T-helper 2 cell treated with Interferon-gamma antibody and Interleukin-4, amounts not matched to agents 100 ng/mL and 5 ng/mL, for 36 hours (primary cell): ENCODE data around the gene SVOP. TPM values are rescaled to one million over a fixed set of nuclear protein-coding genes. Genes with fewer than 3 reads are reported as not detected.
"Not testable (repeated sequence)": the region's sequence is repeated elsewhere in the genome, so short reads cannot be mapped to it uniquely, and the experiment has no call there.

ENCODE experiments used
- intact Hi-C: fragments of 100-400 bp; cut with micrococcal nuclease; formaldehyde crosslinking; loops from one replicate; pipeline ENCODE4 v1.15.1; 2023
- total RNA-seq: library from RNA; stranded (reverse); gene quantifications from 2 replicates; pipeline ENCODE4 v1.2.3, GENCODE V29; 2022

SVOP gene, protein sequence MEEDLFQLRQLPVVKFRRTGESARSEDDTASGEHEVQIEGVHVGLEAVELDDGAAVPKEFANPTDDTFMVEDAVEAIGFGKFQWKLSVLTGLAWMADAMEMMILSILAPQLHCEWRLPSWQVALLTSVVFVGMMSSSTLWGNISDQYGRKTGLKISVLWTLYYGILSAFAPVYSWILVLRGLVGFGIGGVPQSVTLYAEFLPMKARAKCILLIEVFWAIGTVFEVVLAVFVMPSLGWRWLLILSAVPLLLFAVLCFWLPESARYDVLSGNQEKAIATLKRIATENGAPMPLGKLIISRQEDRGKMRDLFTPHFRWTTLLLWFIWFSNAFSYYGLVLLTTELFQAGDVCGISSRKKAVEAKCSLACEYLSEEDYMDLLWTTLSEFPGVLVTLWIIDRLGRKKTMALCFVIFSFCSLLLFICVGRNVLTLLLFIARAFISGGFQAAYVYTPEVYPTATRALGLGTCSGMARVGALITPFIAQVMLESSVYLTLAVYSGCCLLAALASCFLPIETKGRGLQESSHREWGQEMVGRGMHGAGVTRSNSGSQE
- total RNA-seq: not detected in 2 replicates

DNA sequence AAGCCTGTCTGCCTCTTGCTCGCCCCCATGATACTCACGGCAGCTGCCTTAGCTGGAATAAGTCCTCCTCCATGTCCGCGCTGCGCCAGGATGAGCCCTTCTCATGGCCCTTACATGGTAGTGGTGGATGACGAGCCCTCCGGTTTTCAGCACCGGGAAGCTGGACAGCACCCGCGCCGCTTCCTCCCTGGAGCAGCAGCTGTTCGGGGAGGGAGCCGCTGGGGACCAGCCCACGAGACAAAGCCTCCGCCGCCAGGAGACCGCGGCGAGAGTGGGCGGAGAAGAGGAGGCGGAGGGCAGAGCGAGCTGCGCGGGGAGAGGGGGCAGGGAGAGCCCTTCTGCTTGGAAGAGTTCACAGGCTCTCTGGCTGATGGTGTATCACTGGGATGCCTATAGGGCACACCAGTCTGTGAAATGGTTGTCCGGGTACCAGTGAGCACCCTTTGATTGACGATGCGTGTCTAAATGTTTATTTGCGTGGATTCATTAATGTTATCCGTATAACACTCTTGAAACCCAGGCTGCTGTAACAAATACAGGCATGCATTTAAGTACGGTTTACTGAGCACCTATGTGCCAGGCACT is at the start of gene SVOP:
TSS of gene SVOP (minus strand) at position 273 of the 585 bp plus-strand sequence. CDS start at position 73, 200 bp downstream.
- intact Hi-C loops: no loop called here

DNA sequence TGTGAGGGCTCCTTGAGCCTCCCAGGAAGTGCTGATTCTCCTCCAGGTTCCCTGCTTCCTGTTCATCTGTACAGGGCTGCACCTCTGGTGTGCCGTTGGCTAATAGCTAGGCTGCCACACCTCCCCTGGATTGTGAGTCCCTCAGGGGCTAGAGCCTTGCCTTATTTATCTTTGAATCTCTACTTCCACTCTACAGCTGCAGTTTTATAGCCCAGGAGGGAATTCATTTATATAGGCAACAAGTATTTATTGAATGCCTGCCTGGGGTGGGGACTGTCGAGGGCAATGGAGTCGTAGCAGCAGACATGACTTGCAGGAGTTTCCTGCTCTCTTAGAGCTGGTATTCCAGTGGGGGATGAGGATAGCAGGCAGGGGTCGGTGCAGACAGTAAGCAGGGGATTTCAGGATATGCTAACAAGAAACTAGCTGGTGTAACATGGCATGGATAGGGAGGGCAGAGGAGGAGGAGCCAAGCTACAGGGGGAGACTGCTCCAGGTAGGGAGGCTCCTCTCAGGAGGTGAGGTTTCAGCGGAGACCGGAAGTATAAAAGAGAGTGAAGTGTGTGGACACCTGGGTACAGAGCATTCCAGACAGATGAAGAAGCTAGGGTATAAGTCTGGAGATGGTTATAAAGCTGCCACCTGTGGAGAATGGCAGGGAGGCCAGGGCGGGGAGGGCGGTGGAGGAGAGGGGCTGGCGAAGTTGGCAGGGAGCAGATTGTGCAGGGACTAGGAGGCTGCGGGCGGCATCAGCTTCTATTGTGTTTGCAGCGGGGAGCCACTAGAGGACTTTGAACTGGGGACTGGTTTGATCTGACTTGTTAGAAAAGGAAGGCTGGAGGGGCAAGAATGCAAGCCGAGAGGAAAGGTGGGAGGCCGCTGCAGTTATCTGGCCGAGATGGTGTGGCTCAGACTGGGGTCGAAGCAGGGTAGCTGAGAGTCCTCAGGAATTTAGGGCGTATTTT is 48.7 kb upstream of the SVOP start:
- intact Hi-C loops: no loop called here

DNA sequence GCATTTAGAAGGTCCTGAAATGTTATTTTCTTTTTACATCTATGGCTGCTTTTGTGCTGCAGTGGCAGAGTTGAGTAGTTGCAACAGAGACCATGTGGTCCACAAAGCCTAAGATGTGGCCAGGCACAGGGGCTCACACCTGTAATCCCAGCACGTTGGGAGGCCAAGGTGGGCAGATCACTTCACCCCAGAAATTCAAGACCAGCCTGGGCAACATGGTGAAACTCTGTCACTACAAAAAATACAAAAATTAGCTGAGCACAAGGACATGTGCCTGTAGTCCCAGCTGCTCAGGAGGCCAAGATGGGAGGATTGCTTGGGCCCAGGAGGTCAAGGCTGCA is 45.0 kb upstream of the SVOP start:
- intact Hi-C loops: no loop called here

DNA sequence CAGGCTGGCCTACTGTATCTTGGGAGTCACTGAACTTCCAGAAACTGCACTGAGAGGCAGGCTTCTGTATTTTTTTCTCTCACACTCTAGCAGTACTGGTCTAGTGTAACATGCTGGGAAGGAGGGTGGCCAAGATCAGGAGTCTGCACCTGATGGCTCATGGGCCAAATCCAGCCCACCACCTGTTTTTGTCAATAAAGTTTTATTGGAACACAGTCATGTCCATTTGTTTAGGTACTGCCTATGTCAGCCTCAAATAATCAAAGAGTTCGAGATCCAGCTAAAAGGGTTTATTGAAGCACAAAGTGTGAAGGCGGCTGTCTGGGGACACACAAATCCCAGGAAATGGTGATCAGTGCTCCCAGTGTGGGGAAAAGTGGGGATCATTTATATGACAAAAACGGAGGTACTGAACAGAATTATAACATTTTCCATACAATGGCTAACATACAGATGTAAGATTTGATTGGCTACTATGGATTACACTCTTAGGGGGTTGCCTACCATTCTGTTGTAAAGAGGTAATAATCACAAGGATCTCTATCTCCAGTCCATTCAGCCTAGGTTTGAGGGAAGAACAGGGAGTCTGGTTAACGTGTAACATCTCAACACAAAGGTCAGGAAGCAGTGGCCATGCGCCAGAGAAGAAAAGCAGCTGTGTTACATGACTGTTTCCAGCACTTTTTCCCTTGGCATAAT is 44.4 kb upstream of the SVOP start:
- intact Hi-C loops: no loop called here

DNA sequence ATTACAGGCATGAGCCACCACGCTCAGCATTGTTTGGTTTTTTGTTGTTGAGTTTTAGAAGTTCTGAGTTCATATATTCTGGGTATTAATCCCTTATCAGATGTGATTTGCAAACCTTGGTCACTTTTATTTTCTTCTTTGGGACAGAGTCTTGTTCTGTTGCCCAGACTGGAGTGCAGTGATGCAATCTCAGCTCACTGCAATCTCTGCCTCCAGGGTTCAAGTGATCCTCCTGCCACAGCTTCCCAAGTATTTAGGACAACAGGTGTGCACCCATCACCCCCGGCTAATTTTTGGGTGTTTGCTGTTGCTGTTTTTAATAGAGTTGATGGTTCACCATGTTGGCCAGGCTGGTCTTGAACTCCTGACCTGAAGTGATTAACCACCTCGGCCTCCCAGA is 43.3 kb upstream of the SVOP start:
- intact Hi-C loops: no loop called here

DNA sequence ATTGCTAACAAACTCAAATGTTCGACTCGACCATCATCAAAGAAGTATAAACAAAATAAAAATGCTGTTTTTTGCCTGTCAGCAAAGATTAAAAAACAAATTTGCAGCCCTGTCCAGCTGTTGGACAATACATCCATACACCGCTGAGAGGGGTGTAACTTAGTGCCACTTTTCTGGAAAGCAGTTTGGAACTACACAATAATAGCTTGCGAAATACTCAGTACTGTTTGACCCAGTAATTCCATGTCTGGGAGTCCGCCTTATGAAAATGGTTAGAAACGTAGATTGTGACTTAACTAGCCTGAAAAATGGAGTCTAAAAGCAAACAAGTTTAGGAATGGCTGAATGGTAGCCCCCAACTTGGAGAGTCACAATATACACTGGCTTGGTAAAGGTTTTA is 37.9 kb upstream of the SVOP start:
- intact Hi-C loops: no loop called here

DNA sequence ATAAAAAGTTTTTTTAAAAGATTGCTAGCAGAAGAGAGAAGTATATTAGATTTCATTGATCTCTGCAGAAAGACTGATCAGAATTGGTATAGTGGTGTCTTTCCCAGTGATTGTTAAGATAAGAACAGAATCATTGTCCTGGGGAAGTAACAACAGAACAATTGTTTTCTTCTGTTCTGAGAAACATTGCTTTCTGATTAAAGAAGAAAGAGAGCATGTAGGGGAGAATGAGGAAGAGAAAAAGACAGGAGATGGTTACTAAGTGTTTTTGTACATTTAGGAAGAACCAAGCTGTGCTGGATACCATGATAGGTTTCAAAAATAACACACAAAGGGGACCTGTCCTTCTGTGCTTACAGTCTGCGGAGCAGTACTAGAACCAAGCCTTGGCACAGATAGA is 36.5 kb upstream of the SVOP start:
- intact Hi-C loops: no loop called here

DNA sequence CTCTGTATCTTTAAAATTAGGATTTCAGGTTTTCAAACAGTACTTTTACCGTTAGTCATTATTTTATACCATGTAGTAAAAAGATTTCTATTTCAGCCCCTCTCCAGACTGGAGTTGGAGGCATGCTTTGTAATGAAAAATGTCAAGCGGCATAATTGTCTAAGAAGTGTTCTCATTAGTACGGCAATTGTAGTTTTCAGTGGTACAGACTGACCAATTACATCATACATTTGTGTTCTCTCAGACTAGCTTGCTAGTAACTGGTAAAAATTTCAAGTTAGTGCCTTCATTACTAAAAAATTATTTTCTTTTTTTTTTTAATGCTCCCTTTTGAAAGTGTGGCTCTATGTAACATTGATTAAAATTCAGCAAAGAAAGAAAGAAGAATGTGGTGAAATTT is 36.0 kb upstream of the SVOP start:
- intact Hi-C loops: no loop called here

DNA sequence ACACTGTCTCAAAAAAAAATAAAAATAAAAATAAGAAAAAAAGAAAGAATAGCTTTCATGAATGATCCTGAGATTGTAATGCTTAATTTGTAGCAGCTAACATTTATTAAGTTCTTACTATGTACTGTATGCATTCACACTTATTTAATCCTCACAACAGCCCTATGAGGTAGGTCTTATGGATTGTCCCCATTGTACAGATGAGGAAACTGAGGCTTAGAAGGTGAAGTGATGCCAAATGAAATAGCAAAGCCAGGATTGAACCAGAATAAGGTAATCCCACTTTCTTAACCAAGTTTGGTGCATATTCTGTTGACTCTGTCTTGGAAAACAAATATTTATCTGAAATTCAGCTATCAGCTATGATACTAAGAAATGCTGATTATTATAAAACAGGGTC is 33.7 kb upstream of the SVOP start:
- intact Hi-C loops: loop anchor here (5.0 kb wide), 3 partner anchors 217 to 1962 kb away; partner anchors contain the start of genes CRY1 and FICD

DNA sequence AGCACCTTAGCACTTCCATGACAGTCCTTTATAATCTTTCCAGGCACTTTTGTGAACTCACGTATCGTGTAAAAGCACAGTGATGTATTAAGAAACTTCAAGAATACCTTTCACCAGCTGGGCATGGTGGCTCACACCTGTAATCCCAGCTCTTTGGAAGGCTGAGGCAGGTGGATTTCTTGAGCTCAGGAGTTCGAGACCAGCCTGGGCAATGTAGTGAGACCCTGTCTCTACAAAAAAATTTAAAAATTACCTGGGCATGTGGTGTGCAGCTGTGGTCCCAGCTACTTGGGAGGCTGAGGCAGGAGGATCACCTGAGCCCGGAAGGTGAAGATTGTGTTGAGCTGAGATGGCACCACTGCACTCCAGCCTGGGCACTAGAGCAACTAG is 33.3 kb upstream of the SVOP start:
- intact Hi-C loops: loop anchor here (5.0 kb wide), 3 partner anchors 217 to 1962 kb away; partner anchors contain the start of genes CRY1 and FICD

DNA sequence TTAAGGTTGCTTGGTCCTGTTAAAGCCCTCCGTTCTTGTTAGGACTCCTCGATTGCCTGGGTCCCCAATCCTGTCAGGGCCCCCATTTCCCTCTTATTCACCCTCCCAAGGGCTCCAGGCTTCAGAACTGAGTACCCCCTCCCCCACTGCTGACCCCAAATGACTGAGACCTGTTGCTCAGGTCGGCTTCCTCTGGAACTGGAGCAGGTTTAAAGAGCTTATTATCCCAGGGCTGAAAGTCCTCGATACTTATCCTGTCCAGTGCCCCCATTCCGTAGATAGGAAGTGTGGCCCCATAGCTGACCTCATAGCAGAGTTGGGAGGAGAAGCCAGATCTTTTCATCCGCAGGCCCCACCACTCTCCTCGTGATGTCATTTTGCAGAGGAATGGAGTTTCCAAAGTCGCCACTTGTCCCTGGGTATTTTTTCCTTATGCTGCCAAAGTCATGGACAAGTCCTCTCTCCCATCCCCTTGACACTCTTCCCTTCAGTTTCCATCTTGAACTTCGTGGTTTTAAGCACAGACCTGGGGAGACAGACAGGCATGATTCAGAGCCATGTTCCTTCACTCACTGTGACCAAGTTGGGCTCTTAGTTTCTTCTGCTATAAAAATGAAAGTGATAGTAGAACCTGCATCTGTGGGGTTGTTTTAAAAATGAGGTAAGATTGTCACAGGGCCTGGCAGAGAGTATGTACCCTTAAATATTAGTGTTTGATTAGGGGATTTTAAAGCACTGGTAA is 32.7 kb upstream of the SVOP start:
- intact Hi-C loops: loop anchor here (1.0 to 5.0 kb wide), 10 partner anchors 40 to 1961 kb away; partner anchors contain the start of genes ALKBH2, CORO1C, CRY1 and FICD

DNA sequence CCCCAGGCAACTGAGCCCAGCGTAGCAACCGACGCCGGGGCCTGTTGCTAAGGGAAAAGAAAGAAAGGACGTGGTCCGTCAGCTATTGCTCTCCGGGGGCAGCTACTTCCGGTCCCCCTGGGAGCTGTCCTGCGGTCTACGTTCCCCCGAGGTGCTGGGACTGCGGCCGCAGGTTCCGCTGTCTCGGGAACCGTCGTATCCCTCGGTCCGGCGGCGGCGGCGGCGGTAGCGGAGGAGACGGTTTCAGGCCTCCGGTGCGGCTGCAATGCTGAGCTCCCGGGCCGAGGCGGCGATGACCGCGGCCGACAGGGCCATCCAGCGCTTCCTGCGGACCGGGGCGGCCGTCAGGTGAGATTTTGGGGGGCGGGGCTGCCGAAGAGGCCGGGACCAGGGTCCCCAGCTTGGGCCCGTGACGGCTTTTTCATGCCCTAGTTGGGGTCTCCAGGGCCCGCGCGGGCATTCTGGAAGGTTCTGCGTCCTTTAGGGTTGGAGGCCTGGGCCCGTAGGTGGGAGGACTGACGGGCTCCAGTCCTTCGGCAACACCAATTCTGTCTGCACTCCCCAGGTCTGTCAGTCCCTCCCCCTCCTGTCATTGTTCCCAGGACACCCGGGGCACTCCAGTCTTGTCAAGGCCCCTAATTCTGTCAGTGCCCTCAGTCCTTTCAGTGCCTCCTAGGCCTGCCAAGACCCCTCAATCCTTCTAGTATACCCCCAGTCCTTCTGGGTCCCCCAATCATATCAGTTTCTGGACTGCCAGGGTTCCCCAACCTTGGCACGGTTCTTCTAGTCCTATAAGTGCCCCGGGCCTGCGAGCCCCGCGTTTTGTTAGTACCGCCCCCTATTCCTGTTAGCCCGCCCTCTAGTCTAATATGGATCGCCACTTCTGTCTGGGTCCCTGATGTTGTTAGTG is 31.8 kb upstream of the SVOP start, which contains the start of gene USP30:
TSS of gene USP30 (plus strand) at position 163 of the 910 bp plus-strand sequence. CDS start at position 266, 103 bp downstream.
- intact Hi-C loops: loop anchor here (1.0 to 5.0 kb wide), 10 partner anchors 41 to 1960 kb away; partner anchors contain the start of genes ALKBH2, CORO1C, CRY1 and FICD

DNA sequence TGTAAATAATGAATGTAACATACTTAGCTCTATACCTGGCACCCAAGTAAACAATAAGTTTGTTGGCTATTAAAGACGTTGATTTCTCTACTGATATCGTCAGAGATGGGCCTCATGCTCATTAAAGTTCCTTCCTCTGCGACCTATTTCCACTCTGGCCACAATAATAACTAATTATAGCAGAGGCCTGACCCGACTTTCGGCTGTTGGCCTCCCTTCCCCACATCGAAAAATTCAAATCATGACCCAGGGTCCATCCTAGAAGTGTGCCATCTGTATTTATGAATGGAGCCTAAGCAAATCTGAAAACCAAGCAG is 31.2 kb upstream of the SVOP start:
- intact Hi-C loops: loop anchor here (2.0 to 5.0 kb wide), 8 partner anchors 103 to 1960 kb away; partner anchors contain the start of genes CORO1C, CRY1, FICD and KCTD10

DNA sequence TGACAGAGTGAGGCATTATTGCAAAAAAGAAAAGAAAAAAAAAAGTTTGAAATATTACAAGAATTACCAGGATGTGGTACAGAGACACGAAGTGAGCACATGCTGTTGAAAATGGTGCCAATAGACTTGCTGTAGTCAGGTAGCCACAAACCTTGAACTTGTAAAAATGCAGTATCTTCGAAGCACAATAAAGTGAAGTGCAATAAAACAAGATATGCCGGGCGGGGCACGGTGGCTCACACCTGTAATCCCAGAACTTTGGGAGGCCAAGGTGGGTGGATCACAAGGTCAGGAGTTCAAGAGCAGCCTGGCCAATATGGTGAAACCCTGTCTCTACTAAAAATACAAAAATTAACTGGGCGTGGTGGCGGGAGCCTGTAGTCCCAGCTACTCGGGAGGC is 28.9 kb upstream of the SVOP start:
- intact Hi-C loops: loop anchor here (5.0 kb wide), 3 partner anchors 212 to 1957 kb away; partner anchors contain the start of genes CRY1 and FICD

DNA sequence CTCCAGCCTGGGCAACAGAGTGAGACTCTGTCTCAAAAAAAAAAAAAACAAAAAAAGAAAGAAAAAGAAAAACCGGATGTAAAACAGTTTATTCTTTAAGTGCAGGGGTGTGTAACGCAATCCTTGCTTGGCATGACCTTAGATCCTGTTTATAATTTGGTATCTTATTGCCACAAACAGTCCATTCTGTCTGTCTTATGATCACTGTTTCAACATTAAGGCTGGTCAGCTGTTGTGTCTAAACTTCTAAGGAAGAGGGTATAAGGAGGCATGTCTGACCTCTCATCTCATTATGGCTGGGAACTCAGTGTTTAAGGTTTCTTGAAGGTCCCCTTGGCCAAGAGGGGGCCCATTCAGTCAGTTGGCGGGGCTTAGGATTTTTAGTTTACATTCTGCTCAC is 27.8 kb upstream of the SVOP start:
- intact Hi-C loops: not testable (repeated sequence)

DNA sequence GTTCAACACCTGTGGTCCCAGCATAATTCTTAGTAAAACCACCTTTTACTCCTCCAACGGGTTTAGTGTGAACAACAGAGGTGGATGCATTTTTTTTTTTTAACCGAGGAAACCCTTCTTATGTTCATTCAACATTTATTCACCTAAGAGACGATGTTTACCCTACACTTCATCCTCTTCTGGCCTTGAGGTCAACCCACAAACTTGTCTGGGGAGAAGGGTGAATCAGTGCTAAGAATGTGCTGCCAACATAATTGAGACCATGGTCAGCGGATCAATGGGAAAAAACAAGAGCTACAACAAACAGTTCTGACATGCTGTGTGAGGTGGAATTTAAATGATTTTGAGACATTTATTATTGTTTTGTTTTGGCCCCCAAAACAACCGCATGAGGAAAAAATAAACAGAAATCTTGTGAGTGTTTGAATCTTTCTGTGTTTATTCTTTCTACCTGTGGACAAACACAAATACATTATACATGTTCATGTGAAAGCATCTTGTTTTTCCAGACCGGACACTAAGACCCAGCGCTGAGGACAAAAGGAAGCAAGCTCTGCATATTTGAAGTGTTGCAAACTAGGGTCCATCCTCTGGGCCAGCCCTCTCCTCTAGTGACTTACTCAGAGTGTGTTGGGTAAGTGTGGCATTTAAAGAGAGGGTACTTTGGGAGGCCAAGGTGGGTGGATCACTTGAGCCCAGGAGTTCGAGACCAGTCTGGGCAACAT is 26.4 kb upstream of the SVOP start:
- intact Hi-C loops: no loop called here

DNA sequence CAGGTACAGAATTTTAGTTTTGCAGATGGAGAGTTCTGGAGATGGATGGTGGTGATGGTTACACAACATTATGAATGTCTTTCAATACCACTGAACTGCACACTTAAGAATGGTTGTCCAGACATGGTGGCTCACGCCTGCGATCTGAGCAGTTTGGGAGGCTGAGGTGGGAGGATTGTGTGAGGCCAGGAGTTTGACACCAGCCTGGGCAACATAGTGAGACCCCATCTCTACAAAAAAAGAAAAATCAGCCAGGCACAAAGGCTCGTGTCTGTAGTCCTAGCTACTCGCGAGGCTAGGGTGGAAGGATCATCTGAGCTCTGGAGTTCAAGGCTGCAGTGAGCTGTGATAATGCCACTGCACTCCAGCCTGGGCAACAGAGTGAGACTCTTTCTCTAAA is 23.4 kb upstream of the SVOP start:
- intact Hi-C loops: no loop called here

DNA sequence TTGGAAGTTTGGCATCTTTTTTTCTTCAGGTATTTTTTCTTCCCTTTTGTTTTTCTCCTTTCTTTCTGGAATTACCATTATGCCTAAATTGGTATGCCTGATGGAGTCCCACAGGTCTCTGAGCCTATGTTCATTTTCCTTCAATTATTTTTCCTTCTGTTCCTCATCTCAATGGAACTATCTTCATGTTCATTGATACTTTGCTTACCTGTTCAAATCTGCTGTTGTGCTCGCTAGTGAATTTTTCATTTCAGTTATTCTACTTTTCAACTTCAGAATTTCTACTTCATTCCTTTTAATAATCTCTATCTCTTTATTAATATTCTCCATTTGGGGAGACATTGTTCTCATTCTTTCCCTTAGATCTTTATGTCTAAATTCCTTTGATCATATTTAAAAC is 16.1 kb upstream of the SVOP start:
- intact Hi-C loops: no loop called here
